ENCODE measurements around the gene SERPINA3. TPM values are rescaled to one million over a fixed set of nuclear protein-coding genes. Genes with fewer than 3 reads are reported as not detected.

Gene SERPINA3
- total and polyA plus RNA-seq, 8 donors, result 1,011 to 4,136 (median 2,518) TPM

- TF ChIP-seq, protein P1, sequence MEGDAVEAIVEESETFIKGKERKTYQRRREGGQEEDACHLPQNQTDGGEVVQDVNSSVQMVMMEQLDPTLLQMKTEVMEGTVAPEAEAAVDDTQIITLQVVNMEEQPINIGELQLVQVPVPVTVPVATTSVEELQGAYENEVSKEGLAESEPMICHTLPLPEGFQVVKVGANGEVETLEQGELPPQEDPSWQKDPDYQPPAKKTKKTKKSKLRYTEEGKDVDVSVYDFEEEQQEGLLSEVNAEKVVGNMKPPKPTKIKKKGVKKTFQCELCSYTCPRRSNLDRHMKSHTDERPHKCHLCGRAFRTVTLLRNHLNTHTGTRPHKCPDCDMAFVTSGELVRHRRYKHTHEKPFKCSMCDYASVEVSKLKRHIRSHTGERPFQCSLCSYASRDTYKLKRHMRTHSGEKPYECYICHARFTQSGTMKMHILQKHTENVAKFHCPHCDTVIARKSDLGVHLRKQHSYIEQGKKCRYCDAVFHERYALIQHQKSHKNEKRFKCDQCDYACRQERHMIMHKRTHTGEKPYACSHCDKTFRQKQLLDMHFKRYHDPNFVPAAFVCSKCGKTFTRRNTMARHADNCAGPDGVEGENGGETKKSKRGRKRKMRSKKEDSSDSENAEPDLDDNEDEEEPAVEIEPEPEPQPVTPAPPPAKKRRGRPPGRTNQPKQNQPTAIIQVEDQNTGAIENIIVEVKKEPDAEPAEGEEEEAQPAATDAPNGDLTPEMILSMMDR (IDR thresholded peaks at IDR 0.05), result no peak
- ATAC-seq, result no peak
- no peak for FAIRE-seq
- peaks cover 0 to 3% (median 0%) of the 10 kb centered on the region in 3 donors for H3K4me1 ChIP-seq
- H3K27ac ChIP-seq, result no peak overlapping the region
- peaks cover 13 to 68% (median 24%) of the 10 kb centered on the region in 3 donors for H3K36me3 ChIP-seq
- peak overlapping the region in 1 of 4 donors; percentile 57 for H3K4me3 ChIP-seq
- WGBS, 2 donors, result 89 to 97% methylated on average over 6 of the region's 6 CpGs
- intact Hi-C loops (cut with DNase I), result no loop called here
- H3K27me3 ChIP-seq, result no peaks in the 10 kb centered on the region
- no peaks in the 10 kb centered on the region for H3K9me3 ChIP-seq
- no peak for DNase-seq
These were observed 7.1 kb downstream of the SERPINA3 start for GRCh38 chr14:94619297-94619696.

DNA sequence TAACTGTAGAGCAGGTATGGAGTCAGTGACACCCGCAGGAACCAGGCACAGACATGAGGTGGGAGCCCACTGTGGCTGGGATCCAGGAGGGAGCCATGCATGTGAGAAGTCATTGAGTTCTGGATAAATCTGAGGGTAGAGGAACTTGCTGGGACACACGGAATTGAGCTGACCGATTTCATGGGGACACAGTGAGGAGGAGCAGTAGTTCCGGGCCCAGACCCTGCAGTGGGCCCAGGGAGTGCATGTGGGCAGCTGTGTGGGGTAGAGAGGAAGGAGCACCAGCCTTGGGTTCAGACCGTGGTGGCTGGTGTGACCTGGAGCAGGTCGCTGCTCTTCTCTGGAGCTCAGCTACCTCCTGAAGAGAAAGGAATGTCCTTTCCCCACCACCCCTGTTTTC lies 8.4 kb downstream of the SERPINA3 start:
- ATAC-seq (peak in 1 of 4 donors; percentile 1), DNase-seq (peak in 1 of 6 donors; percentile 35), FAIRE-seq (no peak)
- no peaks in the 10 kb centered on the region for H3K27me3 ChIP-seq
- peaks cover 13 to 69% (median 24%) of the 10 kb centered on the region in 3 donors for H3K36me3 ChIP-seq
- no peak overlapping the region for H3K4me3 ChIP-seq
- intact Hi-C loops (cut with DNase I), result no loop called here
- TF ChIP-seq, protein P1 (IDR thresholded peaks at IDR 0.05), result no peak
- H3K9me3 ChIP-seq, result no peaks in the 10 kb centered on the region
- WGBS, 2 donors, result 87 to 93% methylated on average over 6 of the region's 6 CpGs
- H3K4me1 ChIP-seq, result peaks cover 0 to 3% (median 0%) of the 10 kb centered on the region in 3 donors
- H3K27ac ChIP-seq, result no peak overlapping the region

DNA sequence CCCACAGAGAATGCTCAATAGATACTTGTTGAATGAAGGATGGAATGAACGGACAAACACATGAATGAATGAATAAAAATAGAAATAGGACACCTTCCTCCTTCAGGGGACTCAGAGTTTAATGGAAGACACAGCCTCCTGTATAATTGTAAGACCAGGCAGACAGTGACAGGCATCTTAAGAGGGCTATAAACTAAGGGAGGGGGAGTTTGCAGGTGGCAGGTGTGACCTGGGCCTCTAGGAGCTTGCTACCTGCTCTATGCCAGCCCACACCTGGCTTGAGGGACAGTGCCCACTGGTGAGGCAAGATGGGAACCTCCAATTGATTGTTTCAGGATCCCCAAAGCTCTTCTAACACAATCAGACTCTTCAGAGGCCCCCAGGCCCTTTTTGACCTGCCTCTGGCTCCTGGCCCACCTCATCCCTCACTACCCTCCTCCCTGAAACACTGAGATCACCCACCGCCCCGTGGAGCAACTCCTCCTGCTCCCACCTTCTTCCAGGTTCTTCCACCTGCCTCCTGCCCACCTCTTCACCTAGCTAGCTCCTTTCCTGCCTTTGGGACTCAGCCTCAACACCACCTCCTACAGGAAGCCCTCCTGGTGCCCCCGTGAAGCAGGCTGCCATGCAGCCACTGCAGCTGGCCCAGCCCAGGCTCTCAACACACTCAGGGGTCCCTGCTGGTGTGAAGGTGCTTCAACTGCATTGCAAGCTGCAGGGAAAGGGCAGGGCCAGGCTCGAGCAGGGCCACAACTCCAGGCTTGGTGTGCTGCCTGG lies 9.4 kb downstream of the SERPINA3 start:
- no peak overlapping the region for H3K27ac ChIP-seq
- peaks cover 13 to 69% (median 24%) of the 10 kb centered on the region in 3 donors for H3K36me3 ChIP-seq
- peak in 2 of 4 donors; percentile 7 to 12 for ATAC-seq
- H3K9me3 ChIP-seq, result no peaks in the 10 kb centered on the region
- WGBS, 2 donors, result 86 to 88% methylated on average over 5 of the region's 5 CpGs
- peak in 1 of 6 donors; percentile 35 for DNase-seq
- FAIRE-seq, result no peak
- TF ChIP-seq, protein P1 (IDR thresholded peaks at IDR 0.05), result no peak
- intact Hi-C loops (cut with DNase I), result no loop called here
- H3K4me1 ChIP-seq, result peaks cover 0 to 3% (median 0%) of the 10 kb centered on the region in 3 donors
- no peak overlapping the region for H3K4me3 ChIP-seq
- no peaks in the 10 kb centered on the region for H3K27me3 ChIP-seq

- H3K36me3 ChIP-seq, result peaks cover 13 to 64% (median 24%) of the 10 kb centered on the region in 3 donors
- FAIRE-seq (no peak), DNase-seq (no peak), ATAC-seq (no peak)
- H3K4me3 ChIP-seq, result no peak overlapping the region
- no peaks in the 10 kb centered on the region for H3K9me3 ChIP-seq
- WGBS, 2 donors, result 77 to 78% methylated on average over 6 of the region's 6 CpGs
- H3K27ac ChIP-seq, result no peak overlapping the region
- TF ChIP-seq, protein P1 (IDR thresholded peaks at IDR 0.05), result no peak
- no peaks in the 10 kb centered on the region for H3K27me3 ChIP-seq
- intact Hi-C loops (cut with DNase I), result no loop called here
- peaks cover 0 to 3% (median 0%) of the 10 kb centered on the region in 3 donors for H3K4me1 ChIP-seq
These were observed 10.6 kb downstream of the SERPINA3 start for GRCh38 chr14:94622653-94623421.

Data from pancreas (tissue), 10 donors.